Left ventricle myocardium inferior (tissue), 1 donor: Measurements from ENCODE around the gene TOE1. TPM values are rescaled to one million over a fixed set of nuclear protein-coding genes. Genes with fewer than 3 reads are reported as not detected.
"Not testable (repeated sequence)": the region's sequence is repeated elsewhere in the genome, so short reads cannot be mapped to it uniquely, and the experiment has no call there.

Experiments
- DNase-seq: peaks from one replicate; pipeline ENCODE4 v3.0.0-alpha.2; 2020
- H3K27ac ChIP-seq: fragments of 200-600 bp; replicated peaks from 2 replicates; pipeline ENCODE4 v1.8.0; 2021
- H3K27me3 ChIP-seq: fragments of 200-600 bp; 2 replicates; pipeline ENCODE4 v1.8.0; 2021; ENCODE audit warnings: low read depth
- H3K36me3 ChIP-seq: fragments of 200-600 bp; 2 replicates; pipeline ENCODE4 v1.8.0; 2021
- H3K4me1 ChIP-seq: fragments of 200-600 bp; 2 replicates; pipeline ENCODE4 v1.8.0; 2021
- H3K4me3 ChIP-seq: fragments of 200-600 bp; 2 replicates; pipeline ENCODE4 v1.8.0; 2021; ENCODE audit warnings: mild to moderate bottlenecking, moderate library complexity
- H3K9me3 ChIP-seq: fragments of 200-600 bp; replicated peaks from 2 replicates; pipeline ENCODE4 v1.8.0; 2021
- CTCF ChIP-seq: fragments of 200-600 bp; IDR thresholded peaks from 2 replicates; pipeline ENCODE4 v1.8.0; 2021; ENCODE audit warnings: antibody characterized with exemption, mild to moderate bottlenecking, borderline replicate concordance
- intact Hi-C: fragments of 100-400 bp; cut with micrococcal nuclease; formaldehyde crosslinking; loops from one replicate; pipeline ENCODE4 v1.11.0; 2022
- long read RNA-seq: library from polyadenylated mRNA; unstranded; transcript quantifications from one replicate; pipeline ENCODE4 v2.0.0, GENCODE V29; 2021
- total RNA-seq: library from RNA; stranded (reverse); fragmentation: NEBNext Ultra II Directional; extraction: Animal tissue kit (Norgen Biotek cat#: 25700); gene quantifications from one replicate; pipeline ENCODE4 v1.2.1, GENCODE V29; 2021
- donor health status: DM: no; HTN: yes; CAD: no; lungs with severe emphysema.

Gene TOE1
- 3.2 TPM for total RNA-seq
- long read RNA-seq, transcript TOE1-201 (8 exons, 2,389 nt): major isoform, 5 of 11 reads
- long read RNA-seq, partial matches to known transcripts: 1 of 11 reads
- long read RNA-seq, other reads (novel, unspliced or antisense): 5 of 11 reads

GRCh38 chr1:45339789-45340558, at the start of gene TOE1, which contains the start of gene MUTYH:
TOE1 (plus strand) TSS chr1:45340170; CDS start chr1:45340253, 83 bp downstream.
MUTYH (minus strand) TSS chr1:45340440; CDS start chr1:45334505, 5,935 bp downstream.
- peak; percentile 95 for DNase-seq
- Histone ChIP-seq H3K27ac (peak within 1 kb of the TSS; percentile 100), H3K4me1 (peaks cover 42% of the 10 kb centered on the region), H3K27me3 (no peaks in the 10 kb centered on the region), H3K9me3 (no peaks in the 10 kb centered on the region), H3K4me3 (peak within 1 kb of the TSS; percentile 97), H3K36me3 (peaks cover 34% of the 10 kb centered on the region)
- intact Hi-C loops: no loop called here
- peak; percentile 14 for TF ChIP-seq CTCF

- DNase-seq, H3K27me3 ChIP-seq, H3K4me1 ChIP-seq, intact Hi-C loops, H3K27ac ChIP-seq, H3K9me3 ChIP-seq, H3K4me3 ChIP-seq, H3K36me3 ChIP-seq: not testable (repeated sequence)
Observed at GRCh38 chr1:45291002-45291401, 49.0 kb upstream of the TOE1 start.

GRCh38 chr1:45291716-45292115, 48.3 kb upstream of the TOE1 start:
- no peak for TF ChIP-seq CTCF
- intact Hi-C loops: no loop called here
- no peak for DNase-seq
- no peak overlapping the region for H3K4me3 ChIP-seq
- no peaks in the 10 kb centered on the region for H3K36me3 ChIP-seq
- H3K27ac ChIP-seq: no peak overlapping the region
- H3K9me3 ChIP-seq: no peaks in the 10 kb centered on the region
- H3K27me3 ChIP-seq: no peaks in the 10 kb centered on the region
- no peaks in the 10 kb centered on the region for H3K4me1 ChIP-seq

- H3K4me3 ChIP-seq: no peak overlapping the region
- H3K27ac ChIP-seq: no peak overlapping the region
- H3K36me3 ChIP-seq: no peaks in the 10 kb centered on the region
- H3K9me3 ChIP-seq: no peaks in the 10 kb centered on the region
- no peaks in the 10 kb centered on the region for H3K27me3 ChIP-seq
- intact Hi-C loops: no loop called here
- peaks cover 2% of the 10 kb centered on the region for H3K4me1 ChIP-seq
- DNase-seq: no peak
- no peak for TF ChIP-seq CTCF
Observed at GRCh38 chr1:45297666-45298356, 42.2 kb upstream of the TOE1 start.

GRCh38 chr1:45299296-45299695, 40.7 kb upstream of the TOE1 start:
- Histone ChIP-seq H3K4me1 (peaks cover 13% of the 10 kb centered on the region), H3K27ac (no peak overlapping the region), H3K9me3 (no peaks in the 10 kb centered on the region), H3K4me3 (no peak overlapping the region), H3K27me3 (no peaks in the 10 kb centered on the region), H3K36me3 (no peaks in the 10 kb centered on the region)
- intact Hi-C loops: no loop called here
- no peak for TF ChIP-seq CTCF
- no peak for DNase-seq
